ENCODE results near the gene SYTL2.
"Not testable (repeated sequence)": the region's sequence is repeated elsewhere in the genome, so short reads cannot be mapped to it uniquely, and the experiment has no call there.

SYTL2 gene

GRCh38 chr11:85848006-85848405 lies 37.1 kb upstream of the SYTL2 start:
- H3K27me3 ChIP-seq (ENCODE audit: control insufficient read depth in 2 of 2, insufficient read depth in 2 of 2, low read length in 2 of 2), result no peaks in the 10 kb centered on the region
- H3K9ac ChIP-seq (ENCODE audit: low read depth in 1 of 2, low read length in 2 of 2), result no peak overlapping the region
- no peaks in the 10 kb centered on the region for H3K4me1 ChIP-seq (ENCODE audit: control insufficient read depth in 2 of 2, insufficient read depth in 2 of 2, low read length in 2 of 2)

GRCh38 chr11:85847436-85847835 lies 36.5 kb upstream of the SYTL2 start:
- no peak overlapping the region for H3K9ac ChIP-seq (ENCODE audit: low read depth in 1 of 2, low read length in 2 of 2)
- H3K4me1 ChIP-seq (ENCODE audit: control insufficient read depth in 2 of 2, insufficient read depth in 2 of 2, low read length in 2 of 2), result no peaks in the 10 kb centered on the region
- no peaks in the 10 kb centered on the region for H3K27me3 ChIP-seq (ENCODE audit: control insufficient read depth in 2 of 2, insufficient read depth in 2 of 2, low read length in 2 of 2)
- H3K36me3 ChIP-seq (ENCODE audit: control insufficient read depth in 2 of 2, insufficient read depth in 2 of 2, low read length in 2 of 2), result no peaks in the 10 kb centered on the region
- H3K9me3 ChIP-seq (ENCODE audit: control insufficient read depth in 2 of 2, low read length in 2 of 2), result no peaks in the 10 kb centered on the region
- no peak overlapping the region for H3K4me3 ChIP-seq (ENCODE audit: low read length in 2 of 2)
- H3K27ac ChIP-seq (ENCODE audit: low read depth in 2 of 2, low read length in 2 of 2), result no peak overlapping the region

More at GRCh38 chr11:85848006-85848405, 37.1 kb upstream of the SYTL2 start:
- Histone ChIP-seq H3K4me3 (ENCODE audit: low read length in 2 of 2) (no peak overlapping the region), H3K9me3 (ENCODE audit: control insufficient read depth in 2 of 2, low read length in 2 of 2) (no peaks in the 10 kb centered on the region), H3K36me3 (ENCODE audit: control insufficient read depth in 2 of 2, insufficient read depth in 2 of 2, low read length in 2 of 2) (no peaks in the 10 kb centered on the region), H3K27ac (ENCODE audit: low read depth in 2 of 2, low read length in 2 of 2) (no peak overlapping the region)

- Histone ChIP-seq H3K36me3 (ENCODE audit: control insufficient read depth in 2 of 2, insufficient read depth in 2 of 2, low read length in 2 of 2) (no peaks in the 10 kb centered on the region), H3K27ac (ENCODE audit: low read depth in 2 of 2, low read length in 2 of 2) (no peak overlapping the region), H3K4me3 (ENCODE audit: low read length in 2 of 2) (no peak overlapping the region), H3K9ac (ENCODE audit: low read depth in 1 of 2, low read length in 2 of 2) (no peak overlapping the region), H3K4me1 (ENCODE audit: control insufficient read depth in 2 of 2, insufficient read depth in 2 of 2, low read length in 2 of 2) (no peaks in the 10 kb centered on the region), H3K9me3 (ENCODE audit: control insufficient read depth in 2 of 2, low read length in 2 of 2) (no peaks in the 10 kb centered on the region), H3K27me3 (ENCODE audit: control insufficient read depth in 2 of 2, insufficient read depth in 2 of 2, low read length in 2 of 2) (no peaks in the 10 kb centered on the region)
These were observed 34.2 kb upstream of the SYTL2 start for GRCh38 chr11:85845124-85845631.

GRCh38 chr11:85844439-85845123 lies 33.6 kb upstream of the SYTL2 start:
- Histone ChIP-seq H3K36me3 (ENCODE audit: control insufficient read depth in 2 of 2, insufficient read depth in 2 of 2, low read length in 2 of 2) (no peaks in the 10 kb centered on the region), H3K27ac (ENCODE audit: low read depth in 2 of 2, low read length in 2 of 2) (no peak overlapping the region), H3K27me3 (ENCODE audit: control insufficient read depth in 2 of 2, insufficient read depth in 2 of 2, low read length in 2 of 2) (no peaks in the 10 kb centered on the region), H3K9me3 (ENCODE audit: control insufficient read depth in 2 of 2, low read length in 2 of 2) (no peaks in the 10 kb centered on the region), H3K4me3 (ENCODE audit: low read length in 2 of 2) (no peak overlapping the region), H3K9ac (ENCODE audit: low read depth in 1 of 2, low read length in 2 of 2) (no peak overlapping the region), H3K4me1 (ENCODE audit: control insufficient read depth in 2 of 2, insufficient read depth in 2 of 2, low read length in 2 of 2) (no peaks in the 10 kb centered on the region)

- Histone ChIP-seq H3K4me1 (ENCODE audit: control insufficient read depth in 2 of 2, insufficient read depth in 2 of 2, low read length in 2 of 2) (no peaks in the 10 kb centered on the region), H3K27me3 (ENCODE audit: control insufficient read depth in 2 of 2, insufficient read depth in 2 of 2, low read length in 2 of 2) (no peaks in the 10 kb centered on the region), H3K9ac (ENCODE audit: low read depth in 1 of 2, low read length in 2 of 2) (no peak overlapping the region), H3K9me3 (ENCODE audit: control insufficient read depth in 2 of 2, low read length in 2 of 2) (no peaks in the 10 kb centered on the region), H3K27ac (ENCODE audit: low read depth in 2 of 2, low read length in 2 of 2) (no peak overlapping the region), H3K36me3 (ENCODE audit: control insufficient read depth in 2 of 2, insufficient read depth in 2 of 2, low read length in 2 of 2) (no peaks in the 10 kb centered on the region), H3K4me3 (ENCODE audit: low read length in 2 of 2) (no peak overlapping the region)
These were observed 33.0 kb upstream of the SYTL2 start for GRCh38 chr11:85843929-85844328.

GRCh38 chr11:85840932-85841331 lies 30.0 kb upstream of the SYTL2 start:
- H3K9ac ChIP-seq (ENCODE audit: low read depth in 1 of 2, low read length in 2 of 2); H3K4me1 ChIP-seq (ENCODE audit: control insufficient read depth in 2 of 2, insufficient read depth in 2 of 2, low read length in 2 of 2); H3K27me3 ChIP-seq (ENCODE audit: control insufficient read depth in 2 of 2, insufficient read depth in 2 of 2, low read length in 2 of 2); H3K36me3 ChIP-seq (ENCODE audit: control insufficient read depth in 2 of 2, insufficient read depth in 2 of 2, low read length in 2 of 2); H3K9me3 ChIP-seq (ENCODE audit: control insufficient read depth in 2 of 2, low read length in 2 of 2); H3K4me3 ChIP-seq (ENCODE audit: low read length in 2 of 2); H3K27ac ChIP-seq (ENCODE audit: low read depth in 2 of 2, low read length in 2 of 2): not testable (repeated sequence)

GRCh38 chr11:85835729-85836128 lies 24.8 kb upstream of the SYTL2 start:
- Histone ChIP-seq H3K9ac (ENCODE audit: low read depth in 1 of 2, low read length in 2 of 2) (no peak overlapping the region), H3K9me3 (ENCODE audit: control insufficient read depth in 2 of 2, low read length in 2 of 2) (peaks cover 0 to 4% of the 10 kb centered on the region in 2 donors), H3K36me3 (ENCODE audit: control insufficient read depth in 2 of 2, insufficient read depth in 2 of 2, low read length in 2 of 2) (no peaks in the 10 kb centered on the region)

GRCh38 chr11:85835263-85835662 lies 24.3 kb upstream of the SYTL2 start:
- H3K4me3 ChIP-seq (ENCODE audit: low read length in 2 of 2), result no peak overlapping the region
- H3K36me3 ChIP-seq (ENCODE audit: control insufficient read depth in 2 of 2, insufficient read depth in 2 of 2, low read length in 2 of 2), result no peaks in the 10 kb centered on the region
- H3K9me3 ChIP-seq (ENCODE audit: control insufficient read depth in 2 of 2, low read length in 2 of 2), result peaks cover 0 to 4% of the 10 kb centered on the region in 2 donors
- peaks cover 0 to 9% of the 10 kb centered on the region in 2 donors for H3K4me1 ChIP-seq (ENCODE audit: control insufficient read depth in 2 of 2, insufficient read depth in 2 of 2, low read length in 2 of 2)
- no peak overlapping the region for H3K9ac ChIP-seq (ENCODE audit: low read depth in 1 of 2, low read length in 2 of 2)
- no peaks in the 10 kb centered on the region for H3K27me3 ChIP-seq (ENCODE audit: control insufficient read depth in 2 of 2, insufficient read depth in 2 of 2, low read length in 2 of 2)
- no peak overlapping the region for H3K27ac ChIP-seq (ENCODE audit: low read depth in 2 of 2, low read length in 2 of 2)

More at GRCh38 chr11:85835729-85836128, 24.8 kb upstream of the SYTL2 start:
- Histone ChIP-seq H3K27me3 (ENCODE audit: control insufficient read depth in 2 of 2, insufficient read depth in 2 of 2, low read length in 2 of 2) (no peaks in the 10 kb centered on the region), H3K27ac (ENCODE audit: low read depth in 2 of 2, low read length in 2 of 2) (no peak overlapping the region), H3K4me1 (ENCODE audit: control insufficient read depth in 2 of 2, insufficient read depth in 2 of 2, low read length in 2 of 2) (peaks cover 0 to 7% of the 10 kb centered on the region in 2 donors), H3K4me3 (ENCODE audit: low read length in 2 of 2) (no peak overlapping the region)

GRCh38 chr11:85831050-85831449 lies 20.1 kb upstream of the SYTL2 start:
- Histone ChIP-seq H3K4me3 (ENCODE audit: low read length in 2 of 2) (no peak overlapping the region), H3K27me3 (ENCODE audit: control insufficient read depth in 2 of 2, insufficient read depth in 2 of 2, low read length in 2 of 2) (no peaks in the 10 kb centered on the region), H3K9me3 (ENCODE audit: control insufficient read depth in 2 of 2, low read length in 2 of 2) (peaks cover 0 to 4% of the 10 kb centered on the region in 2 donors), H3K9ac (ENCODE audit: low read depth in 1 of 2, low read length in 2 of 2) (no peak overlapping the region), H3K4me1 (ENCODE audit: control insufficient read depth in 2 of 2, insufficient read depth in 2 of 2, low read length in 2 of 2) (peaks cover 3 to 32% of the 10 kb centered on the region in 2 donors), H3K36me3 (ENCODE audit: control insufficient read depth in 2 of 2, insufficient read depth in 2 of 2, low read length in 2 of 2) (no peaks in the 10 kb centered on the region), H3K27ac (ENCODE audit: low read depth in 2 of 2, low read length in 2 of 2) (peak overlapping the region in 1 of 2 donors; percentile 34)

GRCh38 chr11:85829172-85829571 lies 18.2 kb upstream of the SYTL2 start:
- Histone ChIP-seq H3K27ac (ENCODE audit: low read depth in 2 of 2, low read length in 2 of 2) (no peak overlapping the region), H3K9ac (ENCODE audit: low read depth in 1 of 2, low read length in 2 of 2) (no peak overlapping the region), H3K4me1 (ENCODE audit: control insufficient read depth in 2 of 2, insufficient read depth in 2 of 2, low read length in 2 of 2) (peaks cover 3 to 32% of the 10 kb centered on the region in 2 donors), H3K27me3 (ENCODE audit: control insufficient read depth in 2 of 2, insufficient read depth in 2 of 2, low read length in 2 of 2) (no peaks in the 10 kb centered on the region), H3K36me3 (ENCODE audit: control insufficient read depth in 2 of 2, insufficient read depth in 2 of 2, low read length in 2 of 2) (no peaks in the 10 kb centered on the region), H3K4me3 (ENCODE audit: low read length in 2 of 2) (no peak overlapping the region), H3K9me3 (ENCODE audit: control insufficient read depth in 2 of 2, low read length in 2 of 2) (no peaks in the 10 kb centered on the region)

Data from mucosa of rectum (tissue), 2 donors.